ENCODE data around the gene MTHFD2L. TPM values are rescaled to one million over a fixed set of nuclear protein-coding genes. Genes with fewer than 3 reads are reported as not detected.

MTHFD2L gene
- polyA plus RNA-seq, 1 donor from 2014 or later = 43.5 TPM

GRCh38 chr4:74181219-74181618, 23.3 kb downstream of the MTHFD2L start:
- H3K27ac ChIP-seq (ENCODE audit: low read length) = no peak overlapping the region
- no peak for TF ChIP-seq EZH2 (IDR thresholded peaks at IDR 0.05; ENCODE audit: borderline replicate concordance, insufficient read depth, low read length, poor library complexity, severe bottlenecking)
- no peak for TF ChIP-seq POLR2AphosphoS5 (IDR thresholded peaks at IDR 0.05)
- no peak for TF ChIP-seq EP300 (conservative IDR thresholded peaks at IDR 0.05; ENCODE audit: poor library complexity, severe bottlenecking)
- no peak for TF ChIP-seq MXI1 (conservative IDR thresholded peaks at IDR 0.05; ENCODE audit: poor library complexity, severe bottlenecking)
- TF ChIP-seq SMC3 (conservative IDR thresholded peaks at IDR 0.05; ENCODE audit: poor library complexity) = no peak
- TF ChIP-seq REST (IDR thresholded peaks at IDR 0.05; ENCODE audit: borderline replicate concordance) = no peak
- no peak for TF ChIP-seq TAF1 (IDR thresholded peaks at IDR 0.05; ENCODE audit: low read depth)
- no peak for TF ChIP-seq RAD21 (conservative IDR thresholded peaks at IDR 0.05)
- no peak for TF ChIP-seq CTCF (IDR thresholded peaks at IDR 0.05; ENCODE audit: poor library complexity, severe bottlenecking)
- no peaks in the 10 kb centered on the region for H4K20me1 ChIP-seq (ENCODE audit: insufficient read depth)
- H3K9me3 ChIP-seq (ENCODE audit: low read length) = no peaks in the 10 kb centered on the region
- H3K4me3 ChIP-seq (ENCODE audit: low read length) = no peak overlapping the region
- no peaks in the 10 kb centered on the region for H3K36me3 ChIP-seq (ENCODE audit: insufficient read depth, low read length)
- no peak overlapping the region for H2AFZ ChIP-seq (ENCODE audit: low read depth, low read length)
- H3K9ac ChIP-seq (ENCODE audit: low read length) = no peak overlapping the region
- H3K79me2 ChIP-seq (replicated peaks; ENCODE audit: insufficient read depth, low read length) = no peaks in the 10 kb centered on the region
- H3K9me2 ChIP-seq (ENCODE audit: insufficient read depth, low read length) = no peaks in the 10 kb centered on the region
- H3K27me3 ChIP-seq (ENCODE audit: insufficient read depth, low read depth, low read length) = no peaks in the 10 kb centered on the region
- H3K4me2 ChIP-seq (ENCODE audit: low read length) = no peak overlapping the region
- no peaks in the 10 kb centered on the region for H3F3A ChIP-seq (ENCODE audit: insufficient read depth, low read length, poor library complexity, severe bottlenecking)

- Histone ChIP-seq H4K20me1 (ENCODE audit: insufficient read depth) (no peaks in the 10 kb centered on the region), H3K9me3 (ENCODE audit: low read length) (no peaks in the 10 kb centered on the region), H3K27ac (ENCODE audit: low read length) (no peak overlapping the region), H3K9ac (ENCODE audit: low read length) (no peak overlapping the region), H3K27me3 (ENCODE audit: insufficient read depth, low read depth, low read length) (no peaks in the 10 kb centered on the region), H3F3A (ENCODE audit: insufficient read depth, low read length, poor library complexity, severe bottlenecking) (no peaks in the 10 kb centered on the region), H3K79me2 (replicated peaks; ENCODE audit: insufficient read depth, low read length) (no peaks in the 10 kb centered on the region), H2AFZ (ENCODE audit: low read depth, low read length) (no peak overlapping the region), H3K36me3 (ENCODE audit: insufficient read depth, low read length) (no peaks in the 10 kb centered on the region), H3K4me3 (ENCODE audit: low read length) (no peak overlapping the region), H3K4me2 (ENCODE audit: low read length) (no peak overlapping the region), H3K9me2 (ENCODE audit: insufficient read depth, low read length) (no peaks in the 10 kb centered on the region)
- no peak for TF ChIP-seq RAD21 (conservative IDR thresholded peaks at IDR 0.05)
- no peak for TF ChIP-seq MXI1 (conservative IDR thresholded peaks at IDR 0.05; ENCODE audit: poor library complexity, severe bottlenecking)
- TF ChIP-seq CTCF (IDR thresholded peaks at IDR 0.05; ENCODE audit: poor library complexity, severe bottlenecking) = no peak
- TF ChIP-seq EZH2 (IDR thresholded peaks at IDR 0.05; ENCODE audit: borderline replicate concordance, insufficient read depth, low read length, poor library complexity, severe bottlenecking) = no peak
- no peak for TF ChIP-seq EP300 (conservative IDR thresholded peaks at IDR 0.05; ENCODE audit: poor library complexity, severe bottlenecking)
- no peak for TF ChIP-seq TAF1 (IDR thresholded peaks at IDR 0.05; ENCODE audit: low read depth)
- no peak for TF ChIP-seq POLR2AphosphoS5 (IDR thresholded peaks at IDR 0.05)
- TF ChIP-seq SMC3 (conservative IDR thresholded peaks at IDR 0.05; ENCODE audit: poor library complexity) = no peak
- no peak for TF ChIP-seq REST (IDR thresholded peaks at IDR 0.05; ENCODE audit: borderline replicate concordance)
Measured at GRCh38 chr4:74188912-74189311, 31.0 kb downstream of the MTHFD2L start.

Data from neural cell (in vitro differentiated cells).